Right kidney (tissue), 1 donor: ENCODE data around the gene SCN2A.
"Not testable (repeated sequence)": the region's sequence is repeated elsewhere in the genome, so short reads cannot be mapped to it uniquely, and the experiment has no call there.

ENCODE experiments used
- DNase-seq: peaks from one replicate; pipeline ENCODE4 v3.0.0-alpha.2; 2016

The SCN2A gene

GRCh38 chr2:165328272-165328671, 89.1 kb downstream of the SCN2A start:
- no peak for DNase-seq

GRCh38 chr2:165344276-165344675, 105.1 kb downstream of the SCN2A start:
- not testable (repeated sequence) for DNase-seq

GRCh38 chr2:165348441-165348840, 109.2 kb downstream of the SCN2A start:
- no peak for DNase-seq

GRCh38 chr2:165349181-165349580, 110.0 kb downstream of the SCN2A start:
- no peak for DNase-seq

- no peak for DNase-seq
Observed at GRCh38 chr2:165357758-165358157, 118.5 kb downstream of the SCN2A start.

- peak; percentile 2 for DNase-seq
Observed at GRCh38 chr2:165361514-165361913, 122.3 kb downstream of the SCN2A start.

- no peak for DNase-seq
Observed at GRCh38 chr2:165369131-165369897, 130.1 kb downstream of the SCN2A start.

GRCh38 chr2:165369898-165370296, 130.7 kb downstream of the SCN2A start:
- no peak for DNase-seq

GRCh38 chr2:165371356-165371755, 132.1 kb downstream of the SCN2A start:
- no peak for DNase-seq

- no peak for DNase-seq
Observed at GRCh38 chr2:165373278-165374010, 134.2 kb downstream of the SCN2A start.

- peak; percentile 6 for DNase-seq
Observed at GRCh38 chr2:165376571-165376975, 137.4 kb downstream of the SCN2A start.

GRCh38 chr2:165382362-165382761, 143.1 kb downstream of the SCN2A start:
- no peak for DNase-seq

GRCh38 chr2:165390875-165391274, 151.7 kb downstream of the SCN2A start:
- no peak for DNase-seq

GRCh38 chr2:165391791-165392190, 152.6 kb downstream of the SCN2A start:
- no peak for DNase-seq

GRCh38 chr2:165398603-165399002, 159.4 kb downstream of the SCN2A start:
- DNase-seq, result not testable (repeated sequence)

- DNase-seq, result peak; percentile 17
Observed at GRCh38 chr2:165401285-165401852, 162.2 kb downstream of the SCN2A start.

- no peak for DNase-seq
Observed at GRCh38 chr2:165402162-165402561, 162.9 kb downstream of the SCN2A start.

GRCh38 chr2:165406173-165406572, 167.0 kb downstream of the SCN2A start:
- no peak for DNase-seq

GRCh38 chr2:165407466-165407865, 168.3 kb downstream of the SCN2A start:
- no peak for DNase-seq

GRCh38 chr2:165408186-165408585, 169.0 kb downstream of the SCN2A start:
- no peak for DNase-seq

GRCh38 chr2:165410276-165410675, 171.1 kb downstream of the SCN2A start:
- DNase-seq, result no peak

- DNase-seq, result no peak
Observed at GRCh38 chr2:165414187-165414586, 175.0 kb downstream of the SCN2A start.

- DNase-seq, result no peak
Observed at GRCh38 chr2:165417009-165417408, 177.8 kb downstream of the SCN2A start.
